Neuronal stem cell (in vitro differentiated cells): ENCODE results near the gene DMRTA2.

Experiments
- DNase-seq: peaks from one replicate; pipeline ENCODE4 v3.0.0-alpha.2; 2013; ENCODE audit warnings: low spot score
- H2AFZ ChIP-seq: one replicate; pipeline ENCODE4 v1.6.1; 2013; ENCODE audit warnings: mild to moderate bottlenecking, low read length, inconsistent platforms
- H2AK5ac ChIP-seq: 2 replicates; pipeline ENCODE4 v1.6.1; 2013; ENCODE audit warnings: low read depth, mild to moderate bottlenecking, inconsistent platforms, low read length, moderate library complexity, mixed read lengths
- H2BK120ac ChIP-seq: 2 replicates; pipeline ENCODE4 v1.6.1; 2013; ENCODE audit warnings: low read depth, mild to moderate bottlenecking, inconsistent platforms, low read length, moderate library complexity, mixed read lengths
- H2BK12ac ChIP-seq: one replicate; pipeline ENCODE4 v1.6.1; 2013; ENCODE audit warnings: low read length, inconsistent platforms
- H2BK15ac ChIP-seq: 2 replicates; pipeline ENCODE4 v1.6.1; 2013; ENCODE audit warnings: mild to moderate bottlenecking, low read length, inconsistent platforms, mixed read lengths
- H2BK5ac ChIP-seq: one replicate; pipeline ENCODE4 v1.6.1; 2013; ENCODE audit warnings: inconsistent platforms, mild to moderate bottlenecking, low read length, moderate library complexity
- H3K14ac ChIP-seq: one replicate; pipeline ENCODE4 v1.6.1; 2013; ENCODE audit warnings: low read length, inconsistent platforms
- H3K18ac ChIP-seq: 2 replicates; pipeline ENCODE4 v1.6.1; 2013; ENCODE audit warnings: low read length, inconsistent platforms
- H3K23ac ChIP-seq: 2 replicates; pipeline ENCODE4 v1.6.1; 2013; ENCODE audit warnings: low read depth, mild to moderate bottlenecking, mixed read lengths, low read length, inconsistent platforms; ENCODE audit not compliant: poor library complexity
- H3K27ac ChIP-seq: replicated peaks from 3 replicates; pipeline ENCODE4 v1.5.1; 2013; ENCODE audit warnings: low read length, inconsistent platforms
- H3K27me3 ChIP-seq, 3 experiments: 2 replicates each; pipeline ENCODE4 v1.6.1; 2013; ENCODE audit warnings: low read length in 3 of 3, mild to moderate bottlenecking in 2 of 3, inconsistent platforms in 1 of 3, low read depth in 1 of 3, mixed read lengths in 1 of 3, moderate library complexity in 1 of 3; ENCODE audit not compliant: control insufficient read depth in 3 of 3, insufficient read depth in 3 of 3
- H3K36me3 ChIP-seq, 2 donors: replicated peaks in 1 of 2; 2 replicates each; pipeline ENCODE4 v1.6.1; 2013; ENCODE audit warnings: low read length in 2 of 2; ENCODE audit not compliant: control insufficient read depth in 2 of 2, insufficient read depth in 2 of 2
- H3K4ac ChIP-seq: 2 replicates; pipeline ENCODE4 v1.6.1; 2013; ENCODE audit warnings: inconsistent platforms, mild to moderate bottlenecking, low read length, moderate library complexity
- H3K4me1 ChIP-seq, 2 donors: 1 replicate in 1 of 2; 2 replicates in 1 of 2; pipeline ENCODE4 v1.6.1; 2013; ENCODE audit warnings: low read length in 2 of 2, low read depth in 1 of 2; ENCODE audit not compliant: control insufficient read depth in 2 of 2, insufficient read depth in 1 of 2
- H3K4me2 ChIP-seq: one replicate; pipeline ENCODE4 v1.6.1; 2013; ENCODE audit warnings: mild to moderate bottlenecking, low read length, inconsistent platforms; ENCODE audit not compliant: insufficient read depth, poor library complexity, severe bottlenecking
- H3K4me3 ChIP-seq, 2 donors: 2 replicates each; pipeline ENCODE4 v1.5.1; 2013; ENCODE audit warnings: low read length in 2 of 2, mild to moderate bottlenecking in 2 of 2, inconsistent platforms in 1 of 2, moderate library complexity in 1 of 2
- H3K79me1 ChIP-seq: one replicate; pipeline ENCODE4 v1.6.1; 2013; ENCODE audit warnings: low read depth, mild to moderate bottlenecking, inconsistent platforms, low read length, moderate library complexity
- H3K9ac ChIP-seq: one replicate; pipeline ENCODE4 v1.6.1; 2013; ENCODE audit warnings: mild to moderate bottlenecking, low read depth, low read length, inconsistent platforms; ENCODE audit not compliant: poor library complexity
- H3K9me3 ChIP-seq, 2 donors: replicated peaks in 1 of 2; 2 replicates each; pipeline versions ENCODE3 to v1.6.1; 2013; ENCODE audit warnings: low read length in 2 of 2, mild to moderate bottlenecking in 2 of 2, inconsistent platforms in 1 of 2, low read depth in 1 of 2, mixed read lengths in 1 of 2, moderate library complexity in 1 of 2; ENCODE audit not compliant: control insufficient read depth in 2 of 2, insufficient read depth in 1 of 2
- H4K8ac ChIP-seq: one replicate; pipeline ENCODE4 v1.6.1; 2013; ENCODE audit warnings: low read depth, mild to moderate bottlenecking, inconsistent platforms, low read length, moderate library complexity
- H4K91ac ChIP-seq: one replicate; pipeline ENCODE4 v1.6.1; 2013; ENCODE audit warnings: low read length, low read depth, mild to moderate bottlenecking, inconsistent platforms; ENCODE audit not compliant: poor library complexity
- WGBS, 2 donors: extraction: QIAGEN DNeasy Blood & Tissue Kit; methylation state at CpG; one replicate each; pipeline ENCODE4 v1.1.7; 2013; ENCODE audit warnings: missing lambda C conversion rate in 2 of 2, mixed read lengths in 1 of 2; ENCODE audit not compliant: insufficient read length in 2 of 2, insufficient replicate concordance in 1 of 2; ENCODE audit errors: extremely low coverage in 2 of 2; 5-methylcytosine and 5-hydroxymethylcytosine counted together

DMRTA2 gene

GRCh38 chr1:50426108-50426700 lies 3.0 kb upstream of the DMRTA2 start:
- H3K14ac ChIP-seq = no peak overlapping the region
- H2BK15ac ChIP-seq = no peak overlapping the region
- peak overlapping the region in 1 of 2 donors; percentile 23 for H3K4me3 ChIP-seq
- no peaks in the 10 kb centered on the region for H3K79me1 ChIP-seq
- no peak overlapping the region for H4K91ac ChIP-seq
- no peak overlapping the region for H3K27ac ChIP-seq
- H3K36me3 ChIP-seq = no peaks in the 10 kb centered on the region
- DNase-seq = no peak
- H2BK12ac ChIP-seq = no peak overlapping the region
- H3K9ac ChIP-seq = no peak overlapping the region
- no peak overlapping the region for H3K4ac ChIP-seq
- H3K23ac ChIP-seq = peak overlapping the region; percentile 45
- peaks cover 66 to 100% (median 90%) of the 10 kb centered on the region in 3 experiments for H3K27me3 ChIP-seq
- H3K4me1 ChIP-seq = peaks cover 8 to 9% of the 10 kb centered on the region in 2 donors
- H4K8ac ChIP-seq = no peak overlapping the region
- H2AFZ ChIP-seq = no peak overlapping the region
- H2BK5ac ChIP-seq = no peak overlapping the region
- H2AK5ac ChIP-seq = no peak overlapping the region
- no peak overlapping the region for H3K4me2 ChIP-seq
- no CpG with 5 or more reads among the region's 20 CpGs for WGBS, 2 donors
- no peak overlapping the region for H2BK120ac ChIP-seq
- peak overlapping the region; percentile 41 for H3K18ac ChIP-seq
- peaks cover 0 to 6% of the 10 kb centered on the region in 2 donors for H3K9me3 ChIP-seq

- no peak overlapping the region for H3K23ac ChIP-seq
- peaks cover 0 to 6% of the 10 kb centered on the region in 2 donors for H3K9me3 ChIP-seq
- no peak overlapping the region for H3K4me3 ChIP-seq
- no peak overlapping the region for H2AFZ ChIP-seq
- no peak overlapping the region for H4K8ac ChIP-seq
- no peak overlapping the region for H3K4ac ChIP-seq
- no peak overlapping the region for H3K27ac ChIP-seq
- no peaks in the 10 kb centered on the region for H3K36me3 ChIP-seq
- H3K18ac ChIP-seq = no peak overlapping the region
- peaks cover 67 to 100% (median 90%) of the 10 kb centered on the region in 3 experiments for H3K27me3 ChIP-seq
- no peak overlapping the region for H3K4me2 ChIP-seq
- no peak overlapping the region for H2BK12ac ChIP-seq
- no peak overlapping the region for H3K9ac ChIP-seq
- no peak overlapping the region for H2BK5ac ChIP-seq
- H3K79me1 ChIP-seq = no peaks in the 10 kb centered on the region
- H3K14ac ChIP-seq = no peak overlapping the region
- no peak overlapping the region for H2AK5ac ChIP-seq
- H4K91ac ChIP-seq = no peak overlapping the region
- no peak overlapping the region for H2BK120ac ChIP-seq
- no CpG with 5 or more reads among the region's 34 CpGs for WGBS, 2 donors
- H3K4me1 ChIP-seq = peaks cover 3 to 8% of the 10 kb centered on the region in 2 donors
- H2BK15ac ChIP-seq = no peak overlapping the region
- peak; percentile 53 for DNase-seq
Observed at GRCh38 chr1:50425376-50426107, 2.3 kb upstream of the DMRTA2 start.

GRCh38 chr1:50424884-50425375 lies 1.7 kb upstream of the DMRTA2 start:
- no peak overlapping the region for H3K23ac ChIP-seq
- no peak overlapping the region for H3K14ac ChIP-seq
- DNase-seq = no peak
- H3K18ac ChIP-seq = peak overlapping the region; percentile 41
- H2BK5ac ChIP-seq = no peak overlapping the region
- no peak overlapping the region for H3K4ac ChIP-seq
- peaks cover 3 to 5% of the 10 kb centered on the region in 2 donors for H3K4me1 ChIP-seq
- no peaks in the 10 kb centered on the region for H3K36me3 ChIP-seq
- H2AK5ac ChIP-seq = no peak overlapping the region
- H3K4me3 ChIP-seq = no peak overlapping the region
- peaks cover 68 to 100% (median 90%) of the 10 kb centered on the region in 3 experiments for H3K27me3 ChIP-seq
- H2AFZ ChIP-seq = peak overlapping the region; percentile 40
- H2BK12ac ChIP-seq = no peak overlapping the region
- no peak overlapping the region for H2BK15ac ChIP-seq
- H2BK120ac ChIP-seq = no peak overlapping the region
- no peak overlapping the region for H4K91ac ChIP-seq
- WGBS, 2 donors = no CpG with 5 or more reads among the region's 40 CpGs
- H3K27ac ChIP-seq = no peak overlapping the region
- no peak overlapping the region for H3K9ac ChIP-seq
- H3K9me3 ChIP-seq = peaks cover 0 to 6% of the 10 kb centered on the region in 2 donors
- no peak overlapping the region for H3K4me2 ChIP-seq
- H3K79me1 ChIP-seq = no peaks in the 10 kb centered on the region
- no peak overlapping the region for H4K8ac ChIP-seq
